Testis (tissue), 2 donors: Measurements from ENCODE around the gene CASK.
"Not testable (repeated sequence)": the region's sequence is repeated elsewhere in the genome, so short reads cannot be mapped to it uniquely, and the experiment has no call there.

ENCODE experiments used
- CTCF ChIP-seq, 3 experiments: fragments of 450-650 bp in 2 of 3; fragments of 200-600 bp in 1 of 3; sonication (generic) in 1 of 3; IDR thresholded peaks; one replicate each; pipeline ENCODE4 v1.5.1; 2016 to 2019; ENCODE audit warnings: antibody characterized with exemption in 3 of 3, mild to moderate bottlenecking in 2 of 3, moderate library complexity in 1 of 3
- POLR2A ChIP-seq: fragments of 450-650 bp; IDR thresholded peaks from one replicate; pipeline ENCODE4 v1.6.1; 2017; ENCODE audit warnings: antibody characterized with exemption, mild to moderate bottlenecking, moderate library complexity

- TF ChIP-seq POLR2A; CTCF (IDR thresholded peaks at IDR 0.05): not testable (repeated sequence)
Measured at GRCh38 chrX:41512853-41513252, 410.5 kb downstream of the CASK start.
